Motor neuron (in vitro differentiated cells): ENCODE data around the gene SUV39H1. TPM values are rescaled to one million over a fixed set of nuclear protein-coding genes. Genes with fewer than 3 reads are reported as not detected.

ENCODE experiments used
- total RNA-seq, 8 experiments: library from RNA; unstranded; fragments of 300-600 nt; gene quantifications; 2 replicates each; pipeline versions ENCODE4 v1.2.3 to v1.2.4, GENCODE V29; 2022

Gene SUV39H1
- total RNA-seq, 8 experiments from 2014 or later, result 1.8 to 9.8 (median 3.0) TPM

Other genes with a start within 250 kb of the SUV39H1 start
- 100 to 1,000 TPM in 2 of 8 experiments, 10 to 100 TPM in 1, 1 to 10 TPM in 4, under 1 TPM in 1; 0.27 to 169 (median 2.6) TPM for gene SLC38A5, start 226.5 kb upstream of the SUV39H1 start, total RNA-seq
- 10 to 100 TPM; 29.8 to 52.9 (median 43.2) TPM for gene FTSJ1, start 220.5 kb upstream of the SUV39H1 start, total RNA-seq
- gene PORCN, start 187.7 kb upstream of the SUV39H1 start, total RNA-seq, result 10 to 100 TPM in 6 of 8 experiments, 1 to 10 TPM in 2; 7.7 to 19.5 (median 14.2) TPM
- 100 to 1,000 TPM in 1 of 8 experiments, 10 to 100 TPM in 7; 28.3 to 121 (median 66.3) TPM for gene EBP, start 174.9 kb upstream of the SUV39H1 start, total RNA-seq
- gene TBC1D25, start 157.0 kb upstream of the SUV39H1 start, total RNA-seq, result 10 to 100 TPM in 2 of 8 experiments, 1 to 10 TPM in 6; 4.7 to 11.1 (median 8.3) TPM
- 100 to 1,000 TPM; 116 to 304 (median 185) TPM for gene RBM3, start 122.2 kb upstream of the SUV39H1 start, total RNA-seq
- gene WDR13, start 99.2 kb upstream of the SUV39H1 start, total RNA-seq, result 10 to 100 TPM; 42.3 to 65.7 (median 51.1) TPM
- 1 to 10 TPM in 5 of 8 experiments, under 1 TPM in 3; 0.21 to 1.8 (median 1.1) TPM for gene WAS, start 12.9 kb upstream of the SUV39H1 start, total RNA-seq
- not detected for gene GLOD5, start 65.0 kb downstream of the SUV39H1 start, total RNA-seq
- gene GATA1, start 89.9 kb downstream of the SUV39H1 start, total RNA-seq, result not detected
- gene HDAC6, start 105.3 kb downstream of the SUV39H1 start, total RNA-seq, result 100 to 1,000 TPM in 1 of 8 experiments, 10 to 100 TPM in 7; 29.7 to 104 (median 62.2) TPM
- gene ERAS, start 129.8 kb downstream of the SUV39H1 start, total RNA-seq, result under 1 TPM in 7 of 8 experiments, not detected in 1; 0.27 to 0.90 (median 0.46) TPM
- 100 to 1,000 TPM in 1 of 8 experiments, 10 to 100 TPM in 6, 1 to 10 TPM in 1; 4.0 to 103 (median 33.2) TPM for gene PCSK1N, start 138.9 kb downstream of the SUV39H1 start, total RNA-seq
- 100 to 1,000 TPM in 1 of 8 experiments, 10 to 100 TPM in 7; 40.6 to 102 (median 72.9) TPM for gene TIMM17B, start 201.0 kb downstream of the SUV39H1 start, total RNA-seq
- 100 to 1,000 TPM in 3 of 8 experiments, 10 to 100 TPM in 5; 73.0 to 123 (median 99.1) TPM for gene PQBP1, start 201.2 kb downstream of the SUV39H1 start, total RNA-seq
- gene SLC35A2, start 214.9 kb downstream of the SUV39H1 start, total RNA-seq, result 10 to 100 TPM; 15.1 to 38.3 (median 23.8) TPM
- 10 to 100 TPM in 4 of 8 experiments, 1 to 10 TPM in 4; 6.9 to 20.3 (median 9.5) TPM for gene PIM2, start 222.3 kb downstream of the SUV39H1 start, total RNA-seq